ENCODE data around the gene DUS1L.

The DUS1L gene

GRCh38 chr17:82009413-82009812, 56.2 kb downstream of the DUS1L start:
- no peak for DNase-seq
- H3K27me3 ChIP-seq (replicated peaks; ENCODE audit: insufficient read depth, low read length) = no peaks in the 10 kb centered on the region
- TF ChIP-seq CTCF (IDR thresholded peaks at IDR 0.05; ENCODE audit: low read length) (no peak), EZH2phosphoT487 (IDR thresholded peaks at IDR 0.05; ENCODE audit: low read length) (no peak), EZH2 (optimal IDR thresholded peaks at IDR 0.05; ENCODE audit: low read depth, low read length) (no peak)
- H3K36me3 ChIP-seq (replicated peaks; ENCODE audit: insufficient read depth, low read length) = no peaks in the 10 kb centered on the region
- no peak overlapping the region for H2AFZ ChIP-seq (ENCODE audit: low read length)
- H3K27ac ChIP-seq (ENCODE audit: low read length) = no peak overlapping the region
- H3K4me1 ChIP-seq (ENCODE audit: low read length) = no peaks in the 10 kb centered on the region
- no peaks in the 10 kb centered on the region for H3K9me2 ChIP-seq (replicated peaks; ENCODE audit: insufficient read depth, low read length)
- no peak overlapping the region for H3K9ac ChIP-seq (ENCODE audit: low read length)
- H3K4me3 ChIP-seq (ENCODE audit: low read length) = no peak overlapping the region
- H3F3A ChIP-seq (ENCODE audit: insufficient read depth, low read length) = no peaks in the 10 kb centered on the region
- no peak overlapping the region for H3K4me2 ChIP-seq (ENCODE audit: low read depth, low read length)
- H4K20me1 ChIP-seq (ENCODE audit: insufficient read depth, low read length) = no peaks in the 10 kb centered on the region
- no peaks in the 10 kb centered on the region for H3K79me2 ChIP-seq (ENCODE audit: low read length)
- no peaks in the 10 kb centered on the region for H3K9me3 ChIP-seq (replicated peaks; ENCODE audit: insufficient read depth, low read length)

- Histone ChIP-seq H3K9me2 (replicated peaks; ENCODE audit: insufficient read depth, low read length) (no peaks in the 10 kb centered on the region), H4K20me1 (ENCODE audit: insufficient read depth, low read length) (no peaks in the 10 kb centered on the region), H3F3A (ENCODE audit: insufficient read depth, low read length) (no peaks in the 10 kb centered on the region), H3K79me2 (ENCODE audit: low read length) (no peaks in the 10 kb centered on the region), H3K9ac (ENCODE audit: low read length) (no peak overlapping the region), H3K4me2 (ENCODE audit: low read depth, low read length) (no peak overlapping the region), H3K27me3 (replicated peaks; ENCODE audit: insufficient read depth, low read length) (no peaks in the 10 kb centered on the region), H3K9me3 (replicated peaks; ENCODE audit: insufficient read depth, low read length) (no peaks in the 10 kb centered on the region), H3K27ac (ENCODE audit: low read length) (no peak overlapping the region), H2AFZ (ENCODE audit: low read length) (no peak overlapping the region), H3K4me3 (ENCODE audit: low read length) (no peak overlapping the region), H3K36me3 (replicated peaks; ENCODE audit: insufficient read depth, low read length) (no peaks in the 10 kb centered on the region), H3K4me1 (ENCODE audit: low read length) (no peaks in the 10 kb centered on the region)
- TF ChIP-seq CTCF (IDR thresholded peaks at IDR 0.05; ENCODE audit: low read length) (no peak), EZH2phosphoT487 (IDR thresholded peaks at IDR 0.05; ENCODE audit: low read length) (no peak), EZH2 (optimal IDR thresholded peaks at IDR 0.05; ENCODE audit: low read depth, low read length) (no peak)
- DNase-seq = no peak
Observed at GRCh38 chr17:82008941-82009405, 56.6 kb downstream of the DUS1L start.

- no peaks in the 10 kb centered on the region for H4K20me1 ChIP-seq (ENCODE audit: insufficient read depth, low read length)
- no peaks in the 10 kb centered on the region for H3K9me2 ChIP-seq (replicated peaks; ENCODE audit: insufficient read depth, low read length)
- DNase-seq = no peak
- no peaks in the 10 kb centered on the region for H3F3A ChIP-seq (ENCODE audit: insufficient read depth, low read length)
- no peak overlapping the region for H3K4me3 ChIP-seq (ENCODE audit: low read length)
- H3K4me1 ChIP-seq (ENCODE audit: low read length) = no peaks in the 10 kb centered on the region
- H3K27me3 ChIP-seq (replicated peaks; ENCODE audit: insufficient read depth, low read length) = no peaks in the 10 kb centered on the region
- H3K9me3 ChIP-seq (replicated peaks; ENCODE audit: insufficient read depth, low read length) = no peaks in the 10 kb centered on the region
- no peaks in the 10 kb centered on the region for H3K36me3 ChIP-seq (replicated peaks; ENCODE audit: insufficient read depth, low read length)
- no peak for TF ChIP-seq EZH2phosphoT487 (IDR thresholded peaks at IDR 0.05; ENCODE audit: low read length)
- TF ChIP-seq EZH2 (optimal IDR thresholded peaks at IDR 0.05; ENCODE audit: low read depth, low read length) = no peak
- TF ChIP-seq CTCF (IDR thresholded peaks at IDR 0.05; ENCODE audit: low read length) = no peak
- no peak overlapping the region for H3K9ac ChIP-seq (ENCODE audit: low read length)
- no peak overlapping the region for H2AFZ ChIP-seq (ENCODE audit: low read length)
- no peaks in the 10 kb centered on the region for H3K79me2 ChIP-seq (ENCODE audit: low read length)
- H3K27ac ChIP-seq (ENCODE audit: low read length) = no peak overlapping the region
- no peak overlapping the region for H3K4me2 ChIP-seq (ENCODE audit: low read depth, low read length)
Observed at GRCh38 chr17:82008258-82008940, 57.2 kb downstream of the DUS1L start.
